Measurements from ENCODE around the gene DUSP14.

The DUSP14 gene

GRCh38 chr17:37516127-37516571, 26.5 kb downstream of the DUSP14 start:
- no peak overlapping the region for H3K4me3 ChIP-seq (ENCODE audit: low read depth in 1 of 2, low read length in 2 of 2)
- peaks cover 10% of the 10 kb centered on the region; the same call in 1 of the 2 replicates for H4K20me1 ChIP-seq (ENCODE audit: insufficient read depth, low read length)
- H3K36me3 ChIP-seq (ENCODE audit: insufficient read depth, low read length): peaks cover 74% of the 10 kb centered on the region
- no peak for TF ChIP-seq EZH2 (IDR thresholded peaks at IDR 0.05; ENCODE audit: borderline replicate concordance, low read depth, low read length, severe bottlenecking)
- no peak for TF ChIP-seq CTCF (IDR thresholded peaks at IDR 0.05; ENCODE audit: borderline replicate concordance, extremely low read depth, low read length, poor library complexity, severe bottlenecking)
- no peaks in the 10 kb centered on the region for H3K9me3 ChIP-seq (ENCODE audit: insufficient read depth, low read length, severe bottlenecking)
- DNase-seq (no peak), ATAC-seq (ENCODE audit: insufficient read depth, low read depth) (no peak)
- H3K4me2 ChIP-seq (ENCODE audit: insufficient read depth, low read length): no peak overlapping the region
- H2AFZ ChIP-seq (ENCODE audit: low read depth, low read length): no peak overlapping the region
- no peaks in the 10 kb centered on the region for H3K27me3 ChIP-seq (ENCODE audit: insufficient read depth, low read length, poor library complexity)
- no peaks in the 10 kb centered on the region for H3K4me1 ChIP-seq (ENCODE audit: insufficient read depth, low read length)
- H3K27ac ChIP-seq (ENCODE audit: low read length): no peak overlapping the region
- H3K79me2 ChIP-seq (ENCODE audit: insufficient read depth, low read length): no peaks in the 10 kb centered on the region; the same call in 1 of the 2 replicates
- H3K9ac ChIP-seq (ENCODE audit: low read depth, low read length): no peak overlapping the region

GRCh38 chr17:37517881-37518280, 28.2 kb downstream of the DUSP14 start:
- no peaks in the 10 kb centered on the region for H3K27me3 ChIP-seq (ENCODE audit: insufficient read depth, low read length, poor library complexity)
- no peaks in the 10 kb centered on the region for H3K79me2 ChIP-seq (ENCODE audit: insufficient read depth, low read length)
- no peak overlapping the region for H3K4me2 ChIP-seq (ENCODE audit: insufficient read depth, low read length)
- H3K36me3 ChIP-seq (ENCODE audit: insufficient read depth, low read length): peaks cover 74% of the 10 kb centered on the region
- no peak for ATAC-seq (ENCODE audit: insufficient read depth, low read depth)
- H4K20me1 ChIP-seq (ENCODE audit: insufficient read depth, low read length): peaks cover 4% of the 10 kb centered on the region; the same call in 1 of the 2 replicates
- no peak overlapping the region for H3K4me3 ChIP-seq (ENCODE audit: low read depth in 1 of 2, low read length in 2 of 2)
- H2AFZ ChIP-seq (ENCODE audit: low read depth, low read length): no peak overlapping the region
- H3K9me3 ChIP-seq (ENCODE audit: insufficient read depth, low read length, severe bottlenecking): no peaks in the 10 kb centered on the region
- H3K27ac ChIP-seq (ENCODE audit: low read length): no peak overlapping the region
- no peak overlapping the region for H3K9ac ChIP-seq (ENCODE audit: low read depth, low read length)
- TF ChIP-seq EZH2 (IDR thresholded peaks at IDR 0.05; ENCODE audit: borderline replicate concordance, low read depth, low read length, severe bottlenecking): no peak
- no peak for TF ChIP-seq CTCF (IDR thresholded peaks at IDR 0.05; ENCODE audit: borderline replicate concordance, extremely low read depth, low read length, poor library complexity, severe bottlenecking)
- H3K4me1 ChIP-seq (ENCODE audit: insufficient read depth, low read length): no peaks in the 10 kb centered on the region
- DNase-seq: no peak

- H3K4me2 ChIP-seq (ENCODE audit: insufficient read depth, low read length): no peak overlapping the region
- no peak overlapping the region for H3K27ac ChIP-seq (ENCODE audit: low read length)
- H3K4me3 ChIP-seq (ENCODE audit: low read depth in 1 of 2, low read length in 2 of 2): no peak overlapping the region
- no peaks in the 10 kb centered on the region for H3K4me1 ChIP-seq (ENCODE audit: insufficient read depth, low read length)
- no peaks in the 10 kb centered on the region for H3K9me3 ChIP-seq (ENCODE audit: insufficient read depth, low read length, severe bottlenecking)
- DNase-seq (no peak), ATAC-seq (ENCODE audit: insufficient read depth, low read depth) (no peak)
- no peak overlapping the region for H2AFZ ChIP-seq (ENCODE audit: low read depth, low read length)
- H3K36me3 ChIP-seq (ENCODE audit: insufficient read depth, low read length): peaks cover 74% of the 10 kb centered on the region
- no peak overlapping the region for H3K9ac ChIP-seq (ENCODE audit: low read depth, low read length)
- no peaks in the 10 kb centered on the region for H3K79me2 ChIP-seq (ENCODE audit: insufficient read depth, low read length)
- peaks cover 2% of the 10 kb centered on the region; the same call in 1 of the 2 replicates for H4K20me1 ChIP-seq (ENCODE audit: insufficient read depth, low read length)
- TF ChIP-seq EZH2 (IDR thresholded peaks at IDR 0.05; ENCODE audit: borderline replicate concordance, low read depth, low read length, severe bottlenecking) (no peak), CTCF (IDR thresholded peaks at IDR 0.05; ENCODE audit: borderline replicate concordance, extremely low read depth, low read length, poor library complexity, severe bottlenecking) (no peak)
- no peaks in the 10 kb centered on the region for H3K27me3 ChIP-seq (ENCODE audit: insufficient read depth, low read length, poor library complexity)
Measured at GRCh38 chr17:37518826-37519225, 29.1 kb downstream of the DUSP14 start.

All from DND-41 (cell line).